B cell (primary cell): ENCODE data around the gene TRAPPC8. TPM values are rescaled to one million over a fixed set of nuclear protein-coding genes. Genes with fewer than 3 reads are reported as not detected.
A peak's percentile ranks its signal among the peaks of the same experiment; 100 is the strongest.
"Not testable (repeated sequence)": the region's sequence is repeated elsewhere in the genome, so short reads cannot be mapped to it uniquely, and the experiment has no call there.

Experiments
- ATAC-seq: fragments of 200-7000 bp; cut with Tn5 transposase; one replicate; pipeline ENCODE4 v1.10.0; 2021; ENCODE audit warnings: low read depth, mild to moderate bottlenecking, moderate number of reproducible peaks, moderate library complexity
- CTCF ChIA-PET: fragments of 350-600 bp; sonication (Branson Sonifier 250); formaldehyde crosslinking; loops from one replicate; lab custom pipeline; 2021; ENCODE audit warnings: antibody characterized with exemption, inconsistent platforms; lab: Charles Lee
- POLR2A ChIA-PET: fragments of 350-600 bp; sonication (Branson Sonifier 250); formaldehyde crosslinking; loops from one replicate; lab custom pipeline; 2021; ENCODE audit warnings: antibody characterized with exemption; lab: Charles Lee
- DNase-seq: peaks from one replicate; pipeline ENCODE4 v3.0.0; 2013
- H2AFZ ChIP-seq: 2 replicates; pipeline ENCODE4 v1.6.1; 2012; ENCODE audit warnings: mild to moderate bottlenecking, low read depth, low read length; ENCODE audit not compliant: insufficient read depth, poor library complexity, severe bottlenecking
- H3K27ac ChIP-seq, 2 donors: 1 replicate in 1 of 2; 2 replicates in 1 of 2; pipeline ENCODE4 v1.5.1; 2012 to 2013; ENCODE audit warnings: low read length in 2 of 2, mild to moderate bottlenecking in 2 of 2, moderate library complexity in 1 of 2
- H3K27me3 ChIP-seq, 4 experiments: fragments of 200-600 bp in 1 of 4; sonication (generic) in 1 of 4; replicated peaks in 1 of 4; 1 replicate in 2 of 4; 2 replicates in 2 of 4; pipeline versions ENCODE4 v1.6.1 to v1.7.0; 2013 to 2016; ENCODE audit warnings: low read length in 3 of 4, mild to moderate bottlenecking in 2 of 4, mixed read lengths in 1 of 4, moderate library complexity in 1 of 4; ENCODE audit not compliant: insufficient read depth in 4 of 4, control insufficient read depth in 3 of 4; ENCODE audit errors: control extremely low read depth in 1 of 4
- H3K36me3 ChIP-seq, 2 experiments: replicated peaks in 1 of 2; 1 replicate in 1 of 2; 2 replicates in 1 of 2; pipeline versions ENCODE4 v1.6.1 to v1.7.1; 2013; ENCODE audit warnings: low read length in 1 of 2; ENCODE audit not compliant: insufficient read depth in 2 of 2, control insufficient read depth in 1 of 2; ENCODE audit errors: control extremely low read depth in 1 of 2, extremely low read depth in 1 of 2
- H3K4me1 ChIP-seq, 2 donors: fragments of 200-600 bp in 1 of 2; sonication (generic) in 1 of 2; 1 replicate in 1 of 2; 2 replicates in 1 of 2; pipeline versions ENCODE4 v1.5.1 to v1.6.1; 2013 to 2017; ENCODE audit warnings: low read length in 2 of 2; ENCODE audit not compliant: control insufficient read depth in 2 of 2, insufficient read depth in 2 of 2
- H3K4me2 ChIP-seq: replicated peaks from 2 replicates; pipeline ENCODE3; 2012; ENCODE audit warnings: mild to moderate bottlenecking, low read depth, low read length; ENCODE audit not compliant: poor library complexity, severe bottlenecking
- H3K4me3 ChIP-seq, 5 experiments: fragments of 200-600 bp in 1 of 5; sonication (generic) in 1 of 5; 1 replicate in 3 of 5; 2 replicates in 2 of 5; pipeline versions ENCODE4 v1.5.1 to v1.7.0; 2011 to 2016; ENCODE audit warnings: low read length in 4 of 5, mild to moderate bottlenecking in 4 of 5, low read depth in 2 of 5, control low read depth in 1 of 5, moderate library complexity in 1 of 5; ENCODE audit not compliant: insufficient read depth in 1 of 5; ENCODE audit errors: control extremely low read depth in 1 of 5, extremely low read depth in 1 of 5
- H3K79me2 ChIP-seq: fragments of 200-600 bp; sonication (generic); one replicate; pipeline ENCODE4 v1.6.0; 2016; ENCODE audit warnings: low read length; ENCODE audit not compliant: control insufficient read depth, insufficient read depth
- H3K9ac ChIP-seq: fragments of 200-600 bp; sonication (generic); 2 replicates; pipeline ENCODE4 v1.6.1; 2017; ENCODE audit warnings: mild to moderate bottlenecking, low read length, moderate library complexity
- H3K9me3 ChIP-seq, 3 donors: one replicate each; pipeline versions ENCODE4 v1.6.1 to v1.7.1; 2013; ENCODE audit warnings: low read length in 2 of 3; ENCODE audit not compliant: control insufficient read depth in 2 of 3, insufficient read depth in 1 of 3; ENCODE audit errors: control extremely low read depth in 1 of 3
- H4K20me1 ChIP-seq: 2 replicates; pipeline ENCODE4 v1.6.0; 2012; ENCODE audit warnings: mild to moderate bottlenecking, low read length; ENCODE audit not compliant: insufficient read depth, control insufficient read depth, poor library complexity, severe bottlenecking
- H3K27ac Mint-ChIP-seq: one replicate; pipeline ENCODE4 v1.8.0; 2021; ENCODE audit warnings: mixed read lengths
- H3K27me3 Mint-ChIP-seq: one replicate; pipeline ENCODE4 v1.8.0; 2021; ENCODE audit warnings: mixed read lengths
- H3K4me1 Mint-ChIP-seq: one replicate; pipeline ENCODE4 v1.8.0; 2021; ENCODE audit warnings: mixed read lengths
- H3K4me3 Mint-ChIP-seq: one replicate; pipeline ENCODE4 v1.8.0; 2021; ENCODE audit warnings: mixed read lengths
- H3K9me3 Mint-ChIP-seq: one replicate; pipeline ENCODE4 v1.8.0; 2022; ENCODE audit warnings: mixed read lengths; ENCODE audit not compliant: insufficient read depth
- EZH2 ChIP-seq: IDR thresholded peaks from 2 replicates; pipeline ENCODE4 v1.6.1; 2012; ENCODE audit warnings: borderline replicate concordance, low read depth, mild to moderate bottlenecking, moderate library complexity, low read length; ENCODE audit not compliant: insufficient read depth, poor library complexity, severe bottlenecking
- WGBS: methylation state at CpG from one replicate; pipeline ENCODE4 v1.1.5; 2013; ENCODE audit warnings: missing lambda C conversion rate; ENCODE audit not compliant: insufficient coverage; 5-methylcytosine and 5-hydroxymethylcytosine counted together
- intact Hi-C: fragments of 100-400 bp; cut with micrococcal nuclease; formaldehyde crosslinking; loops from one replicate; pipeline ENCODE4 v1.10.0; 2022
- polyA plus RNA-seq: library from polyadenylated mRNA; depleted of rRNA; stranded (reverse); fragments of >200 nt; gene quantifications from 2 replicates; pipeline ENCODE4 v1.2.3, GENCODE V29; 2012
- total RNA-seq, 2 donors: library from RNA; stranded (reverse); fragments of 120-200 nt in 1 of 2; gene quantifications; 1 replicate in 1 of 2; 2 replicates in 1 of 2; pipeline versions ENCODE4 v1.2.3 to v1.2.4, GENCODE V29; 2013 to 2022
- TF ChIP-seq, protein P1 (sequence below): fragments of 200-600 bp; IDR thresholded peaks from one replicate; pipeline ENCODE4 v1.8.0; 2022; ENCODE audit warnings: antibody characterized with exemption, mild to moderate bottlenecking

TRAPPC8 gene
- total and polyA plus RNA-seq, 2 donors (not counting 1 experiment from before 2014, with no cell fraction given), result 53.6 to 95.5 TPM

DNA sequence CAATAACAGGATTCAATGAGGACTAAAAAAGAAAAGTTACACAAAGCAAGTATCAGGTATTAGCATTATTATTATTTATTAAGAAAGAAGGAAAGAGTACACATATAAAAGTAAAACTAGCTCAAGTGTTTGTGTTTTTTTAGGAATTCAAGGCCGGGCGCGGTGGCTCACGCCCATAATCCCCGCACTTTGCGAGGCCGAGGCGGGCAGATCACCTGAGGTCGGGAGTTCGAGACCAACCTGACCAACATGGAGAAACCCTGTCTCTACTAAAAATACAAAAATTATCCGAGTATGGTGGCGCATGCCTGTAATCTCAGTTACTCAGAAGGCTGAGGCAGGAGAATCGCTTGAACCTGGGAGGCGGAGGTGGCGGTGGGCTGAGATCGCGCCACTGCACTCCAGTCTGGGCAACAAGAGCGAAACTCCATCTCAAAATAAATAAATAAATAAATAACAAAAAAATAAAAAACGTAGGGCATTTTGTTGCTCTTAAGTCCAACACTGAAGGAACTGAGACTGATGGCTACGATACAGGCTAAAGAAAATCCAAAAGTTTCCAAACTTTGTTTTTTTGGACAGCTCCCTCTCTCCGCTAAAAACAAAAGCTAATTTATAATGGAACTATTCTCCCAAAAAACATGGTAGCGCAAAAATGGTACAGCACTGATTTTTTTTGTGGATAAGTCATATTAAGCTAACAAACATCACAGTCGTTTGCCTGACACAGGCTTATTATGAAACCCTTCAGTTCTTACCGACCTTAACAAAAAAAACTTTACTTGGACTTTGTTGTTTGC is 1.7 kb downstream of the TRAPPC8 start:
- WGBS, result 90% methylated on average over 12 of the region's 24 CpGs
- CTCF ChIA-PET, result interaction anchor here (1.1 to 3.9 kb wide), 4 partner anchors 16 to 130 kb away, joined by 4 to 27 read pairs (median 14); partner anchors contain the start of gene RNF125

DNA sequence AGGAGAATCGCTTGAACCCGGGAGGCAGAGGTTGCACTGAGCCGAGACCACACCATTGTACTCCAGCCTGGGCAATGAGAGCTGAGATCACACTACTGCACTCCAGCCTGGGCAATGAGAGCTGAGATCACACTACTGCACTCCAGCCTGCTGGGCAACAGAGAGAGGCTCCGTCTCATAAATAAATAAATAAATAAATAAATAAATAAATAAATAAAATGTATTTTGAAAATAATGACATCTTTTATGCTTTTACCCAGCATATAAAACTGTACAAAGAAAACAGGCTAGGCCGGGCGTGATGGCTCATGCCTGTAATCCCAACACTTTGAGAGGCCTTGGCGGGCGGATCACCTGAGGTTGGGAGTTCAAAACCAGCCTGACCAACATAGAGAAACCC is 8.2 kb downstream of the TRAPPC8 start:
- intact Hi-C loops, H2AFZ ChIP-seq, H3K27ac Mint-ChIP-seq, DNase-seq, H3K4me3 ChIP-seq, H3K9me3 Mint-ChIP-seq, H3K9ac ChIP-seq, H3K27me3 Mint-ChIP-seq, H3K4me3 Mint-ChIP-seq, CTCF ChIA-PET, H3K4me1 ChIP-seq, H3K27ac ChIP-seq, H3K9me3 ChIP-seq, ATAC-seq, H3K27me3 ChIP-seq, H3K4me2 ChIP-seq: not testable (repeated sequence)
- peaks cover 3 to 20% of the 10 kb centered on the region in 2 experiments for H3K36me3 ChIP-seq
- peaks cover 22% of the 10 kb centered on the region for H3K4me1 Mint-ChIP-seq
- H3K79me2 ChIP-seq, result peaks cover 89% of the 10 kb centered on the region
- POLR2A ChIA-PET, result interaction anchor here (0.6 kb wide), 1 partner anchor 120 kb away, joined by 5 read pairs; no protein-coding TSS in a partner anchor
- peaks cover 66% of the 10 kb centered on the region for H4K20me1 ChIP-seq
- 100% methylated on average over 5 of the region's 8 CpGs for WGBS

More for the DNA sequence above, 1.7 kb downstream of the TRAPPC8 start:
- peaks cover 43% of the 10 kb centered on the region for H4K20me1 ChIP-seq
- no peaks in the 10 kb centered on the region for H3K27me3 ChIP-seq
- Mint-ChIP-seq H3K27ac (no peak overlapping the region), H3K4me1 (peaks cover 43% of the 10 kb centered on the region), H3K9me3 (no peaks in the 10 kb centered on the region), H3K27me3 (no peaks in the 10 kb centered on the region), H3K4me3 (peak overlapping the region; percentile 100)
- POLR2A ChIA-PET, result interaction anchor here (3.2 to 3.6 kb wide), 2 partner anchors 78 to 151 kb away, joined by 29 to 42 read pairs; partner anchors contain the start of genes RNF125 and RNF138
- H3K4me1 ChIP-seq, result peaks cover 24 to 31% of the 10 kb centered on the region in 2 donors
- peaks cover 66% of the 10 kb centered on the region for H3K79me2 ChIP-seq
- TF ChIP-seq, protein P1, sequence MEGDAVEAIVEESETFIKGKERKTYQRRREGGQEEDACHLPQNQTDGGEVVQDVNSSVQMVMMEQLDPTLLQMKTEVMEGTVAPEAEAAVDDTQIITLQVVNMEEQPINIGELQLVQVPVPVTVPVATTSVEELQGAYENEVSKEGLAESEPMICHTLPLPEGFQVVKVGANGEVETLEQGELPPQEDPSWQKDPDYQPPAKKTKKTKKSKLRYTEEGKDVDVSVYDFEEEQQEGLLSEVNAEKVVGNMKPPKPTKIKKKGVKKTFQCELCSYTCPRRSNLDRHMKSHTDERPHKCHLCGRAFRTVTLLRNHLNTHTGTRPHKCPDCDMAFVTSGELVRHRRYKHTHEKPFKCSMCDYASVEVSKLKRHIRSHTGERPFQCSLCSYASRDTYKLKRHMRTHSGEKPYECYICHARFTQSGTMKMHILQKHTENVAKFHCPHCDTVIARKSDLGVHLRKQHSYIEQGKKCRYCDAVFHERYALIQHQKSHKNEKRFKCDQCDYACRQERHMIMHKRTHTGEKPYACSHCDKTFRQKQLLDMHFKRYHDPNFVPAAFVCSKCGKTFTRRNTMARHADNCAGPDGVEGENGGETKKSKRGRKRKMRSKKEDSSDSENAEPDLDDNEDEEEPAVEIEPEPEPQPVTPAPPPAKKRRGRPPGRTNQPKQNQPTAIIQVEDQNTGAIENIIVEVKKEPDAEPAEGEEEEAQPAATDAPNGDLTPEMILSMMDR, result no peak
- no peak for TF ChIP-seq EZH2
- intact Hi-C loops, result loop anchor here (5.0 kb wide), 1 partner anchor 531 kb away; the partner anchor contains the start of gene GAREM1
- DNase-seq, result no peak
- no peaks in the 10 kb centered on the region for H3K9me3 ChIP-seq
- peak overlapping the region; percentile 97 for H3K4me2 ChIP-seq
- no peaks in the 10 kb centered on the region for H3K36me3 ChIP-seq
- H2AFZ ChIP-seq, result no peak overlapping the region
- no peak for ATAC-seq
- peak overlapping the region in 1 of 2 donors; percentile 98 for H3K27ac ChIP-seq
- peak overlapping the region in 4 of 5 experiments; percentile 83 to 97 (median 94) for H3K4me3 ChIP-seq
- H3K9ac ChIP-seq, result peak overlapping the region; percentile 97
